Activated gamma-delta T cell treated with Interleukin-2 at 50 U/mL for 16 hours (primary cell): ENCODE measurements around the gene ALKAL2.

Experiments used
- DNase-seq: peaks from one replicate; pipeline ENCODE4 v3.0.0-alpha.2; 2020

ALKAL2 gene

GRCh38 chr2:238431-238830, 49.5 kb downstream of the ALKAL2 start:
- DNase-seq: no peak

GRCh38 chr2:237878-238277, 50.0 kb downstream of the ALKAL2 start:
- DNase-seq: no peak

- no peak for DNase-seq
Observed at GRCh38 chr2:236993-237539, 50.8 kb downstream of the ALKAL2 start.

- DNase-seq: no peak
Observed at GRCh38 chr2:234421-234820, 53.5 kb downstream of the ALKAL2 start.

- no peak for DNase-seq
Observed at GRCh38 chr2:233030-233429, 54.9 kb downstream of the ALKAL2 start.

- DNase-seq: no peak
Observed at GRCh38 chr2:231521-232185, 56.2 kb downstream of the ALKAL2 start.
